IMR-90 (cell line): ENCODE results near the gene ZNRF3. TPM values are rescaled to one million over a fixed set of nuclear protein-coding genes. Genes with fewer than 3 reads are reported as not detected.

Experiments
- ATAC-seq: fragments of 200-7000 bp; cut with Tn5 transposase; 2 replicates; pipeline ENCODE4 v1.9.1; 2020; ENCODE audit warnings: low read depth, mild to moderate bottlenecking, moderate library complexity
- BruUV-seq: library from RNA; stranded (reverse); fragments of 400-500 nt; replicated peaks from 2 replicates; lab custom pipeline; 2021; lab: Mats Ljungman, UMichigan
- CTCF ChIA-PET: fragments of 300-600 bp; formaldehyde crosslinking; extraction: SDS; loops from one replicate; lab custom pipeline; 2021; ENCODE audit warnings: antibody characterized with exemption; lab: Yijun Ruan, JAX
- POLR2A ChIA-PET: fragments of 300-600 bp; sonication (Branson Sonifier 250); formaldehyde crosslinking; loops from one replicate; lab custom pipeline; 2022; ENCODE audit warnings: antibody characterized with exemption; ENCODE audit not compliant: unreplicated experiment; lab: Charles Lee
- DNase-seq: peaks from one replicate; pipeline ENCODE4 v3.0.0; 2013
- H2AFZ ChIP-seq: replicated peaks from 2 replicates; pipeline ENCODE3; 2013; ENCODE audit warnings: low read length, mild to moderate bottlenecking; ENCODE audit not compliant: poor library complexity
- H2AK5ac ChIP-seq: 2 replicates; pipeline ENCODE4 v1.6.1; 2013; ENCODE audit warnings: low read depth, low read length, inconsistent platforms
- H2AK9ac ChIP-seq: replicated peaks from 2 replicates; pipeline ENCODE3; 2013; ENCODE audit warnings: mild to moderate bottlenecking, low read depth, low read length, moderate library complexity; ENCODE audit not compliant: poor library complexity
- H2BK120ac ChIP-seq: 2 replicates; pipeline ENCODE4 v1.6.1; 2013; ENCODE audit warnings: low read depth, low read length, inconsistent platforms
- H2BK15ac ChIP-seq: 3 replicates; pipeline ENCODE4 v1.6.1; 2013; ENCODE audit warnings: low read depth, low read length, inconsistent platforms
- H2BK20ac ChIP-seq: 2 replicates; pipeline ENCODE4 v1.6.1; 2013; ENCODE audit warnings: low read depth, mild to moderate bottlenecking, inconsistent platforms, low read length, moderate library complexity
- H2BK5ac ChIP-seq: 2 replicates; pipeline ENCODE4 v1.6.1; 2013; ENCODE audit warnings: mild to moderate bottlenecking, low read depth, low read length, inconsistent platforms; ENCODE audit not compliant: poor library complexity, severe bottlenecking
- H3K14ac ChIP-seq: replicated peaks from 2 replicates; pipeline ENCODE4 v1.6.1; 2013; ENCODE audit warnings: low read depth, low read length, inconsistent platforms
- H3K18ac ChIP-seq: 2 replicates; pipeline ENCODE4 v1.6.1; 2013; ENCODE audit warnings: low read depth, low read length, control low read depth
- H3K23ac ChIP-seq: 2 replicates; pipeline ENCODE4 v1.6.1; 2013; ENCODE audit warnings: low read depth, low read length, inconsistent platforms
- H3K27ac ChIP-seq: 2 replicates; pipeline ENCODE4 v1.5.1; 2013; ENCODE audit warnings: mild to moderate bottlenecking, control low read depth, low read length; ENCODE audit not compliant: insufficient read depth
- H3K27me3 ChIP-seq: 2 replicates; pipeline ENCODE4 v1.6.1; 2013; ENCODE audit warnings: low read length; ENCODE audit not compliant: control insufficient read depth, insufficient read depth
- H3K36me3 ChIP-seq: 2 replicates; pipeline ENCODE4 v1.6.1; 2013; ENCODE audit warnings: low read length, mixed read lengths; ENCODE audit not compliant: control insufficient read depth, insufficient read depth
- H3K4ac ChIP-seq: 2 replicates; pipeline ENCODE4 v1.6.1; 2013; ENCODE audit warnings: low read depth, low read length, inconsistent platforms
- H3K4me1 ChIP-seq: 2 replicates; pipeline ENCODE4 v1.6.1; 2013; ENCODE audit warnings: low read length, mixed read lengths; ENCODE audit not compliant: control insufficient read depth, insufficient read depth
- H3K4me2 ChIP-seq: 2 replicates; pipeline ENCODE4 v1.6.1; 2013; ENCODE audit warnings: low read depth, mild to moderate bottlenecking, control low read depth, low read length, moderate library complexity
- H3K4me3 ChIP-seq: 2 replicates; pipeline ENCODE4 v1.5.1; 2013; ENCODE audit warnings: low read depth, mild to moderate bottlenecking, control low read depth, low read length, moderate library complexity; ENCODE audit not compliant: insufficient read depth
- H3K56ac ChIP-seq: 2 replicates; pipeline ENCODE4 v1.6.1; 2013; ENCODE audit warnings: low read length, inconsistent platforms; ENCODE audit not compliant: insufficient read depth; ENCODE audit errors: extremely low read depth
- H3K79me1 ChIP-seq, 2 experiments: 2 replicates each; pipeline ENCODE4 v1.6.1; 2013; ENCODE audit warnings: low read length in 2 of 2, inconsistent platforms in 1 of 2, low read depth in 1 of 2
- H3K9ac ChIP-seq: 2 replicates; pipeline ENCODE4 v1.6.1; 2013; ENCODE audit warnings: low read depth, low read length, control low read depth
- H3K9me1 ChIP-seq: 2 replicates; pipeline ENCODE4 v1.6.1; 2013; ENCODE audit warnings: low read length, inconsistent platforms; ENCODE audit not compliant: insufficient read depth
- H3K9me3 ChIP-seq: 2 replicates; pipeline ENCODE4 v1.6.1; 2013; ENCODE audit warnings: low read length; ENCODE audit not compliant: control insufficient read depth, insufficient read depth
- H4K20me1 ChIP-seq: 2 replicates; pipeline ENCODE4 v1.6.1; 2013; ENCODE audit warnings: low read length, inconsistent platforms; ENCODE audit not compliant: insufficient read depth
- H4K5ac ChIP-seq: 2 replicates; pipeline ENCODE4 v1.6.1; 2013; ENCODE audit warnings: mild to moderate bottlenecking, low read depth, low read length, control low read depth
- H4K8ac ChIP-seq, 2 experiments: 2 replicates each; pipeline ENCODE4 v1.6.1; 2013; ENCODE audit warnings: low read depth in 2 of 2, low read length in 2 of 2, control low read depth in 1 of 2, inconsistent platforms in 1 of 2
- H4K91ac ChIP-seq: 2 replicates; pipeline ENCODE4 v1.6.1; 2013; ENCODE audit warnings: low read depth, low read length, inconsistent platforms; ENCODE audit not compliant: insufficient read depth
- MAFK ChIP-seq: IDR thresholded peaks from 2 replicates; pipeline ENCODE4 v1.6.1; 2012; ENCODE audit warnings: low read depth, low read length, improper control_type of control experiment
- NFE2L2 ChIP-seq: fragments of 150-350 bp; IDR thresholded peaks from 2 replicates; pipeline ENCODE4 v1.6.1; 2016; ENCODE audit warnings: low read depth, mild to moderate bottlenecking, low read length
- RAD21 ChIP-seq: IDR thresholded peaks from 2 replicates; pipeline ENCODE4 v1.6.1; 2012; ENCODE audit warnings: low read length, improper control_type of control experiment
- WGBS, 2 experiments: methylation state at CpG; one replicate each; pipeline versions ENCODE4 v1.1.5 to v1.1.7; 2013; ENCODE audit warnings: missing lambda C conversion rate in 2 of 2; ENCODE audit not compliant: insufficient read length in 1 of 2; ENCODE audit errors: extremely low coverage in 2 of 2; 5-methylcytosine and 5-hydroxymethylcytosine counted together
- dilution Hi-C: fragments of 300-500 bp; cut with HindIII; formaldehyde crosslinking; loops from one replicate; pipeline ENCODE4 v1.14.3; 2018; ENCODE audit warnings: low sequenced_read_pairs; ENCODE audit not compliant: unreplicated experiment
- in situ Hi-C: fragments of 300-500 bp; cut with MboI; formaldehyde crosslinking; loops from 3 replicates; pipeline ENCODE4 v1.14.3; 2019; ENCODE audit warnings: low sequenced_read_pairs, inconsistent platforms, mixed read lengths
- intact Hi-C: fragments of 100-400 bp; cut with micrococcal nuclease; formaldehyde crosslinking; loops from 2 replicates; pipeline ENCODE4 v1.10.0; 2022
- polyA plus RNA-seq, 3 experiments: library from polyadenylated mRNA; depleted of rRNA; stranded (reverse); fragments of >200 nt; gene quantifications; 2 replicates each; pipeline ENCODE4 v1.2.3, GENCODE V29; 2012; ENCODE audit warnings: low replicate concordance in 1 of 3
- total RNA-seq: library from RNA; depleted of rRNA; stranded (reverse); fragments of >200 nt; gene quantifications from 2 replicates; pipeline ENCODE4 v1.2.3, GENCODE V29; 2012

Gene ZNRF3
- total and polyA plus RNA-seq, 2 of the 4 experiments (the other 2 are of a cell fraction): 1.4 to 2.4 TPM

DNA sequence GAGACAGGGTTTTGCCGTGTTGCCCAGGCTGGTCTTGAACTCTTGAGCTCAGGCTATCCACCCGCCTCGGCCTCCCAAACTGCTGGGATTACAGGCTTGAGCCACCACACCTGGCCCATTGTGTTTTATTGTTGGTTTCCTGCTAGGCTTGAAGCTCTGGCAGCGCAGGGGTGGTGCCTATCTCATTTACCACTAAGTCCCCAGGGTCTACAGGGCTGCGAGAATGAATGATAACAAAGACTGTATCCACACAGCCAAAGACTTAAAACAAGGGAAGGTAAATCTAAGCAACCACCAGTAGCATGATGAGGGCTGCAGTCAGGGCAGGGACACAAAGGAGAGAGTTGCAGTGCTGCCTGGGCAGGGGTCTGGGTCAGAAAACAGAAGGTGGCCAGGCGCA is 45.7 kb upstream of the ZNRF3 start:
- Histone ChIP-seq H2BK15ac (no peak overlapping the region), H3K4me3 (no peak overlapping the region), H4K20me1 (no peaks in the 10 kb centered on the region), H4K91ac (no peak overlapping the region), H3K56ac (no peak overlapping the region), H4K8ac (no peak overlapping the region), H3K9me1 (no peaks in the 10 kb centered on the region), H3K9me3 (no peaks in the 10 kb centered on the region), H2AFZ (no peak overlapping the region), H3K27me3 (no peaks in the 10 kb centered on the region), H3K18ac (no peak overlapping the region), H2BK5ac (no peak overlapping the region), H3K23ac (no peak overlapping the region), H2AK5ac (no peak overlapping the region), H3K27ac (no peak overlapping the region), H3K4me1 (no peaks in the 10 kb centered on the region), H4K5ac (no peak overlapping the region), H2AK9ac (no peak overlapping the region), H3K79me1 (no peaks in the 10 kb centered on the region), H2BK20ac (no peak overlapping the region), H3K36me3 (no peaks in the 10 kb centered on the region), H3K4me2 (no peak overlapping the region), H3K9ac (no peak overlapping the region), H3K4ac (no peak overlapping the region), H3K14ac (no peak overlapping the region), H2BK120ac (no peak overlapping the region)
- WGBS, 2 experiments: 100% methylated on average over 1 of the region's 6 CpGs; no CpG with 5 or more reads in 1 of the 2 experiments
- DNase-seq (no peak), ATAC-seq (no peak)
- intact Hi-C loops (no loop called here), dilution Hi-C loops (no loop called here), in situ Hi-C loops (loop anchor here (10.0 kb wide), 1 partner anchor 783 kb away; no protein-coding TSS in a partner anchor)
- TF ChIP-seq NFE2L2: no peak
- TF ChIP-seq MAFK: no peak
- TF ChIP-seq RAD21: no peak
- CTCF ChIA-PET: no interaction called here
- POLR2A ChIA-PET: no interaction called here
- no TSS peak for BruUV-seq
